Measurements from ENCODE around the gene CHRM1. TPM values are rescaled to one million over a fixed set of nuclear protein-coding genes. Genes with fewer than 3 reads are reported as not detected.

Gene CHRM1
- total RNA-seq, 1 experiment from 2014 or later: not detected

DNA sequence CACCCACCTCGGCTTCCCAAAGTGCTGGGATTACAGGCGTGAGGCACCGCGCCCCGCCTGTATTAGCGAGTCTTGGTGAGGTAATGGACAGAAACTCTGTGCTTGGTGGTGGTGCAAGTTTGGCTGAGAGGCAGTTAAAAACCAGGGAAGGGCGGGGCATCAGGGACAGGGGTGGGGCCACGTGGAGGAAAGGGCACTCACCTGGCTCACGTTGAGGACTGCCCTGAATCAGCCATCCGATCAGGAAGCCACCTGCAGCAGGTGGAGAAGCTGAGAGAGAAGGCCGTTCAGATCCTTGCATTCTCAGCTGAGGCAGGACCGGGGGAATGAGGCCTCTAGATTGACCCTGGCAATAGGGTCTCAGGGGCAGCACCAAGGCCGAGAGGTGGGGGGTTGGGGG, 12.1 kb upstream of the CHRM1 start:
- no peak overlapping the region for H4K8ac ChIP-seq (replicated peaks; ENCODE audit: insufficient read length, low read depth, low read length)
- H2BK20ac ChIP-seq (ENCODE audit: low read depth, low read length, poor library complexity, severe bottlenecking): no peak overlapping the region
- no peak overlapping the region for H3K56ac ChIP-seq (ENCODE audit: insufficient read length, low read depth, low read length)
- H3K23me2 ChIP-seq (ENCODE audit: insufficient read length, low read depth, low read length, poor library complexity, severe bottlenecking): no peaks in the 10 kb centered on the region
- no peak overlapping the region for H4K91ac ChIP-seq (ENCODE audit: insufficient read length, low read depth, low read length)
- H4K5ac ChIP-seq (ENCODE audit: insufficient read length, low read depth, low read length): no peak overlapping the region
- H3K27me3 ChIP-seq (ENCODE audit: insufficient read depth, low read length): no peaks in the 10 kb centered on the region; the same call in 1 of the 2 replicates
- Mint-ChIP-seq H3K9me3 (peaks cover 7 to 9% of the 10 kb centered on the region in 2 experiments), H3K36me3 (ENCODE audit: insufficient read depth in 1 of 3, low read depth in 3 of 3) (peaks cover 4 to 9% (median 9%) of the 10 kb centered on the region in 3 experiments; a peak in 6 of 7 replicates), H3K27me3 (ENCODE audit: low read depth) (peaks cover 30% of the 10 kb centered on the region), H3K4me3 (no peak overlapping the region; a peak in 1 of 5 replicates), H3K4me1 (peaks cover 16 to 31% of the 10 kb centered on the region in 2 experiments), H3K27ac (no peak overlapping the region)
- no peak overlapping the region for H2AFZ ChIP-seq (ENCODE audit: low read length)
- TF ChIP-seq, protein P1, sequence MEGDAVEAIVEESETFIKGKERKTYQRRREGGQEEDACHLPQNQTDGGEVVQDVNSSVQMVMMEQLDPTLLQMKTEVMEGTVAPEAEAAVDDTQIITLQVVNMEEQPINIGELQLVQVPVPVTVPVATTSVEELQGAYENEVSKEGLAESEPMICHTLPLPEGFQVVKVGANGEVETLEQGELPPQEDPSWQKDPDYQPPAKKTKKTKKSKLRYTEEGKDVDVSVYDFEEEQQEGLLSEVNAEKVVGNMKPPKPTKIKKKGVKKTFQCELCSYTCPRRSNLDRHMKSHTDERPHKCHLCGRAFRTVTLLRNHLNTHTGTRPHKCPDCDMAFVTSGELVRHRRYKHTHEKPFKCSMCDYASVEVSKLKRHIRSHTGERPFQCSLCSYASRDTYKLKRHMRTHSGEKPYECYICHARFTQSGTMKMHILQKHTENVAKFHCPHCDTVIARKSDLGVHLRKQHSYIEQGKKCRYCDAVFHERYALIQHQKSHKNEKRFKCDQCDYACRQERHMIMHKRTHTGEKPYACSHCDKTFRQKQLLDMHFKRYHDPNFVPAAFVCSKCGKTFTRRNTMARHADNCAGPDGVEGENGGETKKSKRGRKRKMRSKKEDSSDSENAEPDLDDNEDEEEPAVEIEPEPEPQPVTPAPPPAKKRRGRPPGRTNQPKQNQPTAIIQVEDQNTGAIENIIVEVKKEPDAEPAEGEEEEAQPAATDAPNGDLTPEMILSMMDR (conservative IDR thresholded peaks at IDR 0.05): no peak
- no peak overlapping the region for H3K14ac ChIP-seq (ENCODE audit: insufficient read depth, low read length)
- H4K20me1 ChIP-seq (ENCODE audit: control insufficient read depth, insufficient read depth, insufficient read length): no peaks in the 10 kb centered on the region
- no peak overlapping the region for H3K23ac ChIP-seq (ENCODE audit: insufficient read length, low read depth, low read length)
- no peak overlapping the region for H2AK5ac ChIP-seq (ENCODE audit: insufficient read length, low read length)
- no peak overlapping the region for H3K27ac ChIP-seq (ENCODE audit: insufficient read length, low read depth, low read length)
- H3K18ac ChIP-seq (ENCODE audit: insufficient read length, low read depth, low read length): no peak overlapping the region
- no peaks in the 10 kb centered on the region; the same call in 1 of the 2 replicates for H3K4me1 ChIP-seq (ENCODE audit: insufficient read depth, low read length)
- no peak overlapping the region for H3K9ac ChIP-seq (ENCODE audit: extremely low read depth, insufficient read length, low read length)
- no CpG with 5 or more reads among the region's 13 CpGs for WGBS (ENCODE audit: extremely low coverage, insufficient read length, low lambda C conversion rate)
- H3K9me3 ChIP-seq (ENCODE audit: control insufficient read depth, low read depth, low read length): no peaks in the 10 kb centered on the region
- H3K79me1 ChIP-seq (ENCODE audit: insufficient read depth, low read depth, low read length, poor library complexity, severe bottlenecking): no peaks in the 10 kb centered on the region
- no peak for DNase-seq
- H2BK120ac ChIP-seq (ENCODE audit: low read depth, low read length, poor library complexity, severe bottlenecking): no peak overlapping the region
- H3K79me2 ChIP-seq (ENCODE audit: insufficient read depth, low read length): no peaks in the 10 kb centered on the region
- no peak overlapping the region for H3K4me2 ChIP-seq (ENCODE audit: insufficient read depth, insufficient read length, low read length)
- H3K4ac ChIP-seq (ENCODE audit: low read depth, low read length): no peak overlapping the region
- no peak overlapping the region for H2BK15ac ChIP-seq (ENCODE audit: low read depth, low read length)
- no peak overlapping the region for H3T11ph ChIP-seq (ENCODE audit: low read length)
- no peak overlapping the region for H2BK12ac ChIP-seq (ENCODE audit: insufficient read length, low read depth, low read length)
- H2BK5ac ChIP-seq (ENCODE audit: insufficient read length, low read length): no peak overlapping the region
